Measurements from ENCODE around the gene CEMIP. TPM values are rescaled to one million over a fixed set of nuclear protein-coding genes. Genes with fewer than 3 reads are reported as not detected.

The CEMIP gene
- total and polyA plus RNA-seq, 2 of the 8 experiments (the other 6 are each of a cell fraction or from before 2014, with no cell fraction given) = 0.11 to 0.60 TPM

GRCh38 chr15:80949756-80950155, 170.6 kb downstream of the CEMIP start:
- Histone ChIP-seq H2BK15ac (ENCODE audit: low read length) (no peak overlapping the region), H2AFZ (ENCODE audit: low read length) (no peak overlapping the region), H2BK20ac (ENCODE audit: low read length) (no peak overlapping the region), H3K4me2 (ENCODE audit: insufficient read depth in 1 of 2, low read depth in 2 of 2, low read length in 2 of 2) (no peak overlapping the region), H4K20me1 (replicated peaks in 1 of 2; ENCODE audit: control insufficient read depth in 1 of 2, insufficient read depth in 2 of 2, low read length in 2 of 2) (no peaks in the 10 kb centered on the region), H2BK12ac (ENCODE audit: low read depth, low read length) (no peak overlapping the region), H4K91ac (replicated peaks; ENCODE audit: insufficient read length, low read length) (no peak overlapping the region), H3K27me3 (replicated peaks in 1 of 4; ENCODE audit: control insufficient read depth in 3 of 4, extremely low read depth in 1 of 4, insufficient read depth in 3 of 4, low read length in 3 of 4) (no peaks in the 10 kb centered on the region), H3K14ac (ENCODE audit: insufficient read length) (no peak overlapping the region), H3K79me2 (ENCODE audit: control insufficient read depth in 1 of 2, insufficient read depth in 2 of 2, low read length in 2 of 2) (no peaks in the 10 kb centered on the region), H4K8ac (ENCODE audit: extremely low read depth, insufficient read depth, low read length) (no peak overlapping the region), H3K4ac (replicated peaks; ENCODE audit: insufficient read length, low read depth, low read length) (no peak overlapping the region), H3K18ac (ENCODE audit: extremely low read depth, low read length) (no peak overlapping the region), H3K27ac (ENCODE audit: low read depth, low read length) (no peak overlapping the region), H3K9me3 (ENCODE audit: insufficient read depth in 2 of 2, low read depth in 1 of 2, low read length in 1 of 2) (no peaks in the 10 kb centered on the region), H2BK120ac (replicated peaks; ENCODE audit: low read depth, low read length) (no peak overlapping the region), H3K9ac (replicated peaks in 1 of 4; ENCODE audit: extremely low read depth in 1 of 4, low read depth in 3 of 4, low read length in 3 of 4) (no peak overlapping the region), H3K4me3 (ENCODE audit: extremely low read depth in 1 of 4, insufficient read depth in 2 of 4, low read depth in 3 of 4, low read length in 4 of 4) (no peak overlapping the region), H3K56ac (replicated peaks; ENCODE audit: insufficient read length, low read depth, low read length) (no peak overlapping the region), H3K23ac (ENCODE audit: insufficient read length) (no peak overlapping the region), H3K23me2 (ENCODE audit: low read depth, low read length) (no peaks in the 10 kb centered on the region), H2AK5ac (ENCODE audit: low read depth, low read length) (no peak overlapping the region), H2BK5ac (ENCODE audit: low read depth, low read length) (no peak overlapping the region), H3K79me1 (ENCODE audit: low read depth, low read length) (peaks cover 7% of the 10 kb centered on the region), H4K5ac (ENCODE audit: insufficient read length, low read depth, low read length) (no peak overlapping the region), H3K36me3 (ENCODE audit: control insufficient read depth in 2 of 4, insufficient read depth in 4 of 4, low read length in 3 of 4) (peaks cover 6 to 27% (median 10%) of the 10 kb centered on the region in 4 experiments; a peak in 4 of 8 replicates), H3K4me1 (replicated peaks in 1 of 4; ENCODE audit: control insufficient read depth in 3 of 4, insufficient read depth in 4 of 4, low read length in 3 of 4) (peaks cover 0 to 12% (median 6%) of the 10 kb centered on the region in 4 experiments; a peak in 5 of 7 replicates)
- ChIA-PET CTCF (ENCODE audit: partially characterized antibody) (interaction anchor here (0.8 to 2.0 kb wide), 9 partner anchors 9 to 171 kb away, joined by 3 to 10 read pairs (median 3); partner anchors contain the start of gene CEMIP), POLR2A (ENCODE audit: partially characterized antibody) (interaction anchor here (1.0 to 1.4 kb wide), 3 partner anchors 9 to 18 kb away, joined by 3 to 4 read pairs (median 4); no protein-coding TSS in a partner anchor)
- DNase-seq (ENCODE audit: low read depth in 1 of 2, low spot score in 2 of 2) = no peak
- WGBS, 2 experiments (ENCODE audit: extremely low coverage in 1 of 2, insufficient coverage in 1 of 2, insufficient read length in 1 of 2, insufficient replicate concordance in 2 of 2, low coverage in 1 of 2, low lambda C conversion rate in 2 of 2, missing lambda C conversion rate in 1 of 2) = 94% methylated on average over 4 of the region's 4 CpGs; no CpG with 5 or more reads in 1 of the 2 experiments
- no peak for FAIRE-seq
- no peak for TF ChIP-seq KDM5A (IDR thresholded peaks at IDR 0.05; ENCODE audit: low read length)
- TF ChIP-seq BCL11A (IDR thresholded peaks at IDR 0.05; ENCODE audit: low read depth in 2 of 2, low read length in 2 of 2) = no peak
- no peak for TF ChIP-seq CREB1 (IDR thresholded peaks at IDR 0.05)
- TF ChIP-seq SAP30 (IDR thresholded peaks at IDR 0.05; ENCODE audit: insufficient read depth, insufficient replicate concordance, low read length) = no peak
- no peak for TF ChIP-seq HDAC6 (IDR thresholded peaks at IDR 0.05; ENCODE audit: low read depth, low read length)
- TF ChIP-seq TCF12 (IDR thresholded peaks at IDR 0.05; ENCODE audit: low read depth, low read length) = no peak
- no peak for TF ChIP-seq CEBPB (IDR thresholded peaks at IDR 0.05; ENCODE audit: low read depth, low read length)
- no peak for TF ChIP-seq KDM4A (IDR thresholded peaks at IDR 0.05; ENCODE audit: low read depth, low read length, severe bottlenecking)
- no peak for TF ChIP-seq CBX5 (IDR thresholded peaks at IDR 0.05; ENCODE audit: low read depth, low read length)
- TF ChIP-seq EGR1 (IDR thresholded peaks at IDR 0.05; ENCODE audit: borderline replicate concordance, low read depth, low read length) = no peak
- TF ChIP-seq CHD2 (IDR thresholded peaks at IDR 0.05; ENCODE audit: low read length) = no peak
- TF ChIP-seq USF2 (IDR thresholded peaks at IDR 0.05; ENCODE audit: low read length) = no peak
- TF ChIP-seq POU5F1 (IDR thresholded peaks at IDR 0.05; ENCODE audit: low read depth, low read length) = no peak
- TF ChIP-seq ASH2L (IDR thresholded peaks at IDR 0.05; ENCODE audit: low read length) = no peak
- no peak for TF ChIP-seq YY1 (IDR thresholded peaks at IDR 0.05; ENCODE audit: low read depth, low read length)
